Stimulated activated CD8-positive, alpha-beta memory T cell treated with anti-CD3 and anti-CD28 coated beads, Interleukin-15, amount 100 ng/mL, for 24 hours (primary cell): ENCODE data around the gene BPHL.
"Not testable (repeated sequence)": the region's sequence is repeated elsewhere in the genome, so short reads cannot be mapped to it uniquely, and the experiment has no call there.

Experiments
- DNase-seq: peaks from one replicate; pipeline ENCODE4 v3.0.0-alpha.2; 2020; ENCODE audit warnings: low read depth

BPHL gene

GRCh38 chr6:3118353-3119039 lies at the start of gene BPHL:
Gene BPHL (plus strand): TSS chr6:3118711. CDS start chr6:3118741, 30 bp downstream.
- DNase-seq: peak; percentile 100

DNA sequence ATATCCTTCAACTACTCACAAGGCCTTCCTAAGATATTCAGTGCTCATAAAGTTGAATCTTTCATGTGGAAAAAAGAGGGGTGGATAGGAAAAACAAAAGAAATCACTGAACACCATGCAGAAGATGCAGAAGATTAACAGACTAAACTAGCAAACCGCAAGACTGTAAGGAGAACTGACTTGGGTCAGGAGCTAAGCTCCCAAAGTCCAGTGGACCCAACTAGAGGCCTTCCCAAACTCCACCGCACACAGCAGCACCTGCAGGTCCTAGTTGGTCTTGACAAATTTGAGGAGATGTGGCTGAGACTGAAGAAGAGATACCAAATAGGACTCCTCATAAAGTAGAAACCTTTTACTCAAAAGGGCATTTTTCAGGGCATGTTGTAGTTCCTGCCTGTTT lies 46.9 kb upstream of the BPHL start:
- DNase-seq: no peak

DNA sequence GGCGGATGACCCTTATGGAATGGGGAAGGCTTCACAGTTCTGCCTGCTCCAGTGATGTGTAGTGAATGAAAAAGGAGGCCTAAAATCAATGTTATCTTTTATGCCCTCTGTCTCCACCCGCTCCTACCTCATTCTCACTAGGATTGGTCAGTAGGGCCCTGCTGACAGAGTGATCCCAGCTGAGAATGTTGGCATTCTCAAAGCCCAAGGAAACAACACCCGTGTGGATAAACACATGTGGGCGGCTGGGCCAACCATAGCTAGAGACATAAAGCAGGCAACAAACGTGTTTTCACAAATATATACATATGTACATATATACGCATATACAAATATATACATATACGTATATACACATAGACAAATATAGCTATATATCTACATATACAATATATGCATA lies 45.7 kb upstream of the BPHL start:
- DNase-seq: no peak

DNA sequence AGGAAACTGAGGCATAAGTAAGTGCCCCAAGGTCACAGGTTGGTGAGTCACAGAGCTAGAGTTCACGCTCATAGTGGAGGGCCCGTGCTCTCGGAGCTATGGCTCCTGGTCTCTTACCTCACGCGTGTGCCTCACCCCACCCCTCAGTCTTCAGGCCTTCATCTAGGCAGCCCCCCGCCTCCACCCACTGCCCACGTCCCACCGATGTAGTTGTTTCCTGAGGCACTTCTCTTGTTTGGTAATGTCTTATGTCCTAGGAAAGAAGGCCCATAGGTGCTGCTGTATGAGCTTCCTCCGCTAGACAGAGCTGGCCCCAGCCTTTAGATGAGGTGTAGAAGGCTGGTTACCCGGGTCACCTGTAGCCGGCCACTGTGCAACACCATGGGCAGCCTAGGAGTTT lies 45.1 kb upstream of the BPHL start:
- no peak for DNase-seq

- DNase-seq: no peak
These were observed 42.8 kb upstream of the BPHL start for GRCh38 chr6:3075772-3076113.

- DNase-seq: no peak
These were observed 42.2 kb upstream of the BPHL start for GRCh38 chr6:3076320-3076719.

GRCh38 chr6:3077430-3077829 lies 41.1 kb upstream of the BPHL start:
- no peak for DNase-seq

GRCh38 chr6:3078952-3079351 lies 39.6 kb upstream of the BPHL start:
- not testable (repeated sequence) for DNase-seq

GRCh38 chr6:3079682-3080081 lies 38.8 kb upstream of the BPHL start:
- DNase-seq: no peak

- no peak for DNase-seq
These were observed 36.6 kb upstream of the BPHL start for GRCh38 chr6:3081960-3082359.

DNA sequence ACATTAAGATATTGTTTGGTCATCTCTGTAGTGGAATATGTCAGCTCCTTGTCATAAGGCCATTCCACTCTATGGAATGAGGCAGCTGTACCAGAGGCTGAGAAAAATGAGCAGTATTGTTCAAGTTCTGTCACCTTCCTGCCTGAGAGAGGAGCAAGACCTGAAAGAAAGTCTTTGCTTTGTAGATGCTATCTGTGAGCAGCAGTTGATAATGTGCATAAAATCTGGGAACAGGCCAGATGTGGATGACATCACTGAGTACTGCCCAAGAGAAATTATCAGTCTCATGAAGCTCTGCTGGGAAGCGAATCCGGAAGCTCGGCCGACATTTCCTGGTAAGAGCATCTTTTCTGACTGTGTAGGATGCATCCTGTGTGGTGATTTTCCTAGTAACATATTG lies 33.4 kb upstream of the BPHL start:
- DNase-seq: no peak

DNA sequence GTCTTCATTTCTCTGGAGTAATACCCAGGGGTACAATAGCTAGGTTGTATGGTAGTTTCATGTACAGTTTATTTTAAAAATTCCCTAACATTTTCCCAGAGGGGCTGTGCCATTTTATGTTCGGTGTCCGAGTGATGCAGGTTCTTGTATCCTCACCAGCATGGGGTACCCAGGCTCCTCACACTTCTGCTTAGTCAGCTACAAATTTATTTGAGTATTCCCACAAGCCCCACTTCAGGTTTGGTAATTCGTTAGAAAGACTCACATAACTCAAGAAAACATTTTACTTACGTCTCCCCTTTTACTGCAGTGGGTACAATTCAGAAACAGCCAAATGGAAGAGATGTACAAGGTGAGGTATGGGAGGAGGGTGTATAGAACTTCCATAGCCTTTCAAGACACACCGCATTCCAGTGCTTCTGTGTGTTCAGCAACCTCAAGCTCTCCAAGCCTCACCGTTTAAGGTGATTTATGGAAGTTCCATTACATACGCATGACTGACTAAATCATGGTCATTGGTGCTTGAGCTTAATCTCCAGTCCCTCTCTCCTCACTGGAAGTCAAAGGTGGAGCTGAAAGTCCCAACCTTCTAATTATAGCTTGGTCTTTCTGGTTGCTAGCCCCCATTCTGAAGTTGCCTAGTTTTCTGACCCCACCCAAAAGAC lies 32.1 kb upstream of the BPHL start:
- DNase-seq: no peak

DNA sequence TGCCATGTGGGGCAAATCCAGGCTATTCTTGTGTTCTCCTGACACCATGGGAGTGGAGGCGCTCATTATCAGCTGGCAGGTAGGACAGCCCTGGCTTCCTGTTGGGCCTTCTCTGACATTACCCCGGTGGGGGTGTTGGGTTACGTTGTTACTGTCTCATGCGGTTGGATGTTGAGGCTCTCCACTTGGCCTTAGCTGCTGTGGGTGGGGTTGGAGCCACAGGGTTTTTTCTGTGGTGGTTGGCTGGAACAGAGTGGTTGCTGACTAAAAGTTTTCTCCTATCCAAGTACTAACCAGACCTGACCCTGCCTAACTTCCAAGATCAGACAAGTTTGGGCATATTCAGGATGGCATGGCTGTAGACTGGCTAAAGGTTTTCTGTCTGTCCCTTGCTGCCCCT lies 30.1 kb upstream of the BPHL start:
- no peak for DNase-seq

DNA sequence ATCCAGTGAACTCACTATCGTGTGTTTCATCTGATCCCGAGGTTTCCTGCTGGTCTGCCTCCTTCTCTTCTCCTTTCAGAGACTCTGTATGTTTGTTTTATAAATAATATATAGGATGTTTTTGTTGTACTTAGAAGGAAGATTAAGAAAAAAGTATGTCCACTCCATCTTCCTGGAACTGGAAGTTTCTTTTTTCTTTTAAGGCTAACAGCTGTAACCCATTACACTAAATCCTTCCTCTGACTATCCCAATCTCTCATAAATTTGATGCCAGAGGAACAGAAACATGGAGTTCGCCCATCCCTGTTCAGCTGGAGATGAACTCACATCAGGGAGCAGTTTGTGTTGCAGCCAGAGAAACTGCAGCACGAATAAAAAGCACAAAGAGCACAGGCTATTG lies 29.5 kb upstream of the BPHL start:
- DNase-seq: no peak

GRCh38 chr6:3090013-3090412 lies 28.5 kb upstream of the BPHL start:
- DNase-seq: no peak

GRCh38 chr6:3094815-3095214 lies 23.7 kb upstream of the BPHL start:
- DNase-seq: no peak

- DNase-seq: no peak
These were observed 15.6 kb upstream of the BPHL start for GRCh38 chr6:3102875-3103274.

DNA sequence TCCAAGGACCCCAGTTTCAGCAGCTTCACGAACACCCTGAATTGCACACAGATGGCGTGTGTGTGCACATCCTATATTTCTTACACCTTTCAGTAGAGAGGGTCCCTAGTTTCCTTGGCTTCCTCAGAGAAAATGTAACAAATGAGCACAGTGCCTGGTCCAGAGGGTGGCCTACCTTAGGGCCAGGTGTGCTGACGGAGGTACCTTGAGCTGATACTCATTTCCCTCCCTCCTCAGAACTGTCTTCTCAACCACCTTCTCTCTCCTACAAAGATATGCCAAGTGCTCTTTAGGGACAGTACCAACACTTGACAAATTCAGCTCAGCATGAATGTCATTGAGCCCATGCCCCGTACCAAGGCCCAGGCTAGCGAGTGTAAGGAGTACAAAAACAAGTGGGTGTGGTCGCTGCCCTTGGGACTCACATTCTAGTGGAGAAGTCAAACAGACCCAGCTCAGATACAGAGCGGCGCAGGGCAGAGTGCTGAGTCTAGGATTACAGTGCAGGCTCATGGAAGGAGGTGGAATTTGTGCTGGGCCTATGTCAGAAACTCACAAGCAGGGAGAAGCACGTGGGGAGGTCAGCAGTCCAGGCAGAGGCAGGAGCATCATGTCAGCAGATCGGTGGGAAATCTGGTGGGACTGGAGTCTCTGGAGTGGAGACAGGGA lies 9.6 kb upstream of the BPHL start:
- no peak for DNase-seq

- DNase-seq: no peak
These were observed 8.8 kb upstream of the BPHL start for GRCh38 chr6:3109761-3110160.

GRCh38 chr6:3114377-3114776 lies 4.1 kb upstream of the BPHL start:
- no peak for DNase-seq

GRCh38 chr6:3117912-3118352 lies 579 bp upstream of the BPHL start:
- DNase-seq: no peak

- DNase-seq: no peak
These were observed 671 bp downstream of the BPHL start for GRCh38 chr6:3119040-3119723.

DNA sequence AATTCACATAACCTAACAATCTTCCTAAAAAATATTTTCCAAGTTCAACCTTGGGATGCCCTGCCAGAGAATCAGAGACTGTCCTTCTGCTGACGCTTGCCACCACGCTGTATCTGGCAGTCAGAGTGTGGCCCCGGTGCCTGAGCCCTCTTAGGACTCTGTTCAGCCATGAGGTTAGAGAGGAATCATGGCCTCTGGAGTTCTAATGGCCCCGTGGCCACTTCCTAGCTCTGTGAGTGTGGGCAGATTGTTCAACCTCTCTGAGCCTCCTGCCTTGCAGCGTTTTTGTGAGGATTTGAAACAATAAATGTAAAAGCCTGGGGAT lies 2.2 kb downstream of the BPHL start:
- no peak for DNase-seq
